Caco-2 (cell line): ENCODE results near the gene FAM114A1. TPM values are rescaled to one million over a fixed set of nuclear protein-coding genes. Genes with fewer than 3 reads are reported as not detected.

ENCODE experiments used
- BruUV-seq: library from RNA; stranded (reverse); fragments of 400-500 nt; replicated peaks from 2 replicates; lab custom pipeline; 2021; lab: Mats Ljungman, UMichigan
- CTCF ChIA-PET: fragments of 300-600 bp; sonication (Branson Sonifier 250); formaldehyde crosslinking; loops from one replicate; lab custom pipeline; 2022; ENCODE audit warnings: antibody characterized with exemption; lab: Charles Lee
- POLR2A ChIA-PET: fragments of 300-600 bp; sonication (Branson Sonifier 250); formaldehyde crosslinking; loops from one replicate; lab custom pipeline; 2022; ENCODE audit warnings: antibody characterized with exemption; lab: Charles Lee
- DNase-seq, 2 experiments: peaks; one replicate each; pipeline versions ENCODE4 v3.0.0 to v3.0.0-alpha.2; 2020 to 2022
- H3K27me3 ChIP-seq: replicated peaks from 2 replicates; pipeline ENCODE4 v1.6.0; 2011; ENCODE audit warnings: low read length; ENCODE audit not compliant: control insufficient read depth, insufficient read depth
- H3K36me3 ChIP-seq: 2 replicates; pipeline ENCODE4 v1.5.1; 2011; ENCODE audit warnings: low read length; ENCODE audit not compliant: control insufficient read depth, insufficient read depth
- H3K4me1 ChIP-seq: fragments of 250-450 bp; sonication (Bioruptor Pico); 2 replicates; pipeline ENCODE4 v1.5.1; 2020; ENCODE audit warnings: mild to moderate bottlenecking
- H3K4me3 ChIP-seq: 2 replicates; pipeline ENCODE4 v1.5.1; 2011; ENCODE audit warnings: low read depth, mild to moderate bottlenecking, control low read depth, low read length
- H3K9me3 ChIP-seq: fragments of 250-450 bp; sonication (Bioruptor Pico); 2 replicates; pipeline ENCODE4 v1.5.1; 2020; ENCODE audit warnings: mild to moderate bottlenecking, moderate library complexity
- H3K27ac Mint-ChIP-seq: one replicate; pipeline ENCODE4 v1.8.0; 2022; ENCODE audit warnings: mixed read lengths; ENCODE audit not compliant: unreplicated experiment
- H3K27me3 Mint-ChIP-seq: one replicate; pipeline ENCODE4 v1.8.0; 2022; ENCODE audit warnings: mixed read lengths; ENCODE audit not compliant: insufficient read depth, unreplicated experiment
- H3K36me3 Mint-ChIP-seq: one replicate; pipeline ENCODE4 v1.8.0; 2022; ENCODE audit warnings: mild to moderate bottlenecking, mixed read lengths; ENCODE audit not compliant: insufficient read depth, unreplicated experiment
- H3K4me1 Mint-ChIP-seq: one replicate; pipeline ENCODE4 v1.8.0; 2022; ENCODE audit warnings: low read depth, mixed read lengths; ENCODE audit not compliant: unreplicated experiment
- H3K4me3 Mint-ChIP-seq: one replicate; pipeline ENCODE4 v1.8.0; 2022; ENCODE audit warnings: mild to moderate bottlenecking, moderate library complexity, mixed read lengths; ENCODE audit not compliant: unreplicated experiment
- H3K9me3 Mint-ChIP-seq: one replicate; pipeline ENCODE4 v1.8.0; 2022; ENCODE audit warnings: mixed read lengths; ENCODE audit not compliant: unreplicated experiment
- intact Hi-C: fragments of 100-400 bp; cut with micrococcal nuclease; formaldehyde crosslinking; loops from one replicate; pipeline ENCODE4 v1.10.0; 2022; ENCODE audit not compliant: unreplicated experiment
- total RNA-seq: library from RNA; stranded (reverse); gene quantifications from 2 replicates; pipeline ENCODE4 v1.2.3, GENCODE V29; 2022
- TF ChIP-seq, protein P1 (sequence below), 2 experiments: fragments of 200-600 bp in 1 of 2; IDR thresholded peaks; 1 replicate in 1 of 2; 2 replicates in 1 of 2; pipeline versions ENCODE4 v1.5.1 to v1.8.0; 2011 to 2022; ENCODE audit warnings: antibody characterized with exemption in 1 of 2, control low read depth in 1 of 2, inconsistent platforms in 1 of 2, low read depth in 1 of 2, low read length in 1 of 2, mild to moderate bottlenecking in 1 of 2, moderate library complexity in 1 of 2; ENCODE audit not compliant: insufficient read depth in 1 of 2, severe bottlenecking in 1 of 2, unreplicated experiment in 1 of 2

FAM114A1 gene
- total RNA-seq, 1 experiment from 2014 or later, result 20.8 TPM

DNA sequence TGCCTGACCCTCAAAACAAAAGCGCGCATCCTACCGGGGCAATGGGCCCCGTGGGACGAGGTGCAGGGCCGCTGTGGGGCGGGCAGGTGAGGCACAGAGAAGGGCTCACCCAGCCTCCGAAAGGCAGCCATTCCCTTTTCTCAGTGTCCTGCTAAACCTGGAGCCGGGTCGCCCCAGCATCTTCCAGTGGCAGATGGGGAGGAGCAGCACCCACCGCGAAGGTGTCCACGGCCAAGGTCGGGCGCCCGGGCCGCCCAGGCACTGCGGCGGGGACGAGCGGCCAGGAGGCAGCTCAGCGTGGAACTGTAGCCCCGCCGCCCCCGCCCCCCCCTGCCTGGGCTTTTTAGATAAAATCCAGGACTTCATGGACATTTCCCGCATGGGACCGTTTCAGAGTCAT is 43.8 kb upstream of the FAM114A1 start:
- H3K4me3 Mint-ChIP-seq, result no peak overlapping the region
- no peak overlapping the region for H3K27ac Mint-ChIP-seq
- Histone ChIP-seq H3K4me1 (no peaks in the 10 kb centered on the region), H3K4me3 (no peak overlapping the region), H3K36me3 (no peaks in the 10 kb centered on the region), H3K9me3 (no peaks in the 10 kb centered on the region), H3K27me3 (no peaks in the 10 kb centered on the region)
- H3K4me1 Mint-ChIP-seq, result no peaks in the 10 kb centered on the region
- TF ChIP-seq, protein P1, sequence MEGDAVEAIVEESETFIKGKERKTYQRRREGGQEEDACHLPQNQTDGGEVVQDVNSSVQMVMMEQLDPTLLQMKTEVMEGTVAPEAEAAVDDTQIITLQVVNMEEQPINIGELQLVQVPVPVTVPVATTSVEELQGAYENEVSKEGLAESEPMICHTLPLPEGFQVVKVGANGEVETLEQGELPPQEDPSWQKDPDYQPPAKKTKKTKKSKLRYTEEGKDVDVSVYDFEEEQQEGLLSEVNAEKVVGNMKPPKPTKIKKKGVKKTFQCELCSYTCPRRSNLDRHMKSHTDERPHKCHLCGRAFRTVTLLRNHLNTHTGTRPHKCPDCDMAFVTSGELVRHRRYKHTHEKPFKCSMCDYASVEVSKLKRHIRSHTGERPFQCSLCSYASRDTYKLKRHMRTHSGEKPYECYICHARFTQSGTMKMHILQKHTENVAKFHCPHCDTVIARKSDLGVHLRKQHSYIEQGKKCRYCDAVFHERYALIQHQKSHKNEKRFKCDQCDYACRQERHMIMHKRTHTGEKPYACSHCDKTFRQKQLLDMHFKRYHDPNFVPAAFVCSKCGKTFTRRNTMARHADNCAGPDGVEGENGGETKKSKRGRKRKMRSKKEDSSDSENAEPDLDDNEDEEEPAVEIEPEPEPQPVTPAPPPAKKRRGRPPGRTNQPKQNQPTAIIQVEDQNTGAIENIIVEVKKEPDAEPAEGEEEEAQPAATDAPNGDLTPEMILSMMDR (IDR thresholded peaks at IDR 0.05; ENCODE audit: insufficient read depth in 1 of 2, low read depth in 1 of 2, low read length in 1 of 2, severe bottlenecking in 1 of 2, unreplicated experiment in 1 of 2), result no peak
- H3K9me3 Mint-ChIP-seq, result no peaks in the 10 kb centered on the region
- POLR2A ChIA-PET, result no interaction called here
- no peaks in the 10 kb centered on the region for H3K36me3 Mint-ChIP-seq
- CTCF ChIA-PET, result no interaction called here
- peaks cover 7% of the 10 kb centered on the region for H3K27me3 Mint-ChIP-seq
- no peak for DNase-seq
- no TSS peak for BruUV-seq
- intact Hi-C loops, result no loop called here

DNA sequence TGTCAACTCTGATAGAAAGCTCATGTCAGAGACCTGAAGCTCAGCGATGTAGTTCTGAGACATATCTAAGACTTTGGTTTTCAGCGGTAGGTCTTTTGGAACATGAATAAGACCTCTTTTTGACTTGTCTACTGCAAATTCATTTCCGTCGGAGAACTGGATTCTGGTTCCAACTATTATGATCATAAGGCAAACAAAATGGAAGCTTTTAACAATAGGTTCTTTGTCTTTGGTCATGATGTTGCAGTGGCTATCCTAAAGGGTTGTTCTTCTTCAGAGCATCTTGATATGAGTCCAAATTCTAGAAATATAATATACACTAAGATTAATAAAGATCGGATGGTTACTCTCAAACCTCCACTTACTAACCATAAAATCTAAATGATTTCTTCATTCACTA is 38.4 kb upstream of the FAM114A1 start:
- ChIA-PET POLR2A (no interaction called here), CTCF (no interaction called here)
- no peak overlapping the region for H3K4me3 Mint-ChIP-seq
- intact Hi-C loops, result no loop called here
- no peaks in the 10 kb centered on the region for H3K9me3 Mint-ChIP-seq
- H3K4me1 Mint-ChIP-seq, result no peaks in the 10 kb centered on the region
- Histone ChIP-seq H3K9me3 (no peaks in the 10 kb centered on the region), H3K27me3 (no peaks in the 10 kb centered on the region), H3K4me1 (no peaks in the 10 kb centered on the region), H3K4me3 (no peak overlapping the region), H3K36me3 (no peaks in the 10 kb centered on the region)
- H3K27me3 Mint-ChIP-seq, result peaks cover 6% of the 10 kb centered on the region
- no peak for DNase-seq
- H3K27ac Mint-ChIP-seq, result no peak overlapping the region
- BruUV-seq, result no TSS peak
- TF ChIP-seq, protein P1 (IDR thresholded peaks at IDR 0.05; ENCODE audit: insufficient read depth in 1 of 2, low read depth in 1 of 2, low read length in 1 of 2, severe bottlenecking in 1 of 2, unreplicated experiment in 1 of 2), result no peak
- H3K36me3 Mint-ChIP-seq, result no peaks in the 10 kb centered on the region

DNA sequence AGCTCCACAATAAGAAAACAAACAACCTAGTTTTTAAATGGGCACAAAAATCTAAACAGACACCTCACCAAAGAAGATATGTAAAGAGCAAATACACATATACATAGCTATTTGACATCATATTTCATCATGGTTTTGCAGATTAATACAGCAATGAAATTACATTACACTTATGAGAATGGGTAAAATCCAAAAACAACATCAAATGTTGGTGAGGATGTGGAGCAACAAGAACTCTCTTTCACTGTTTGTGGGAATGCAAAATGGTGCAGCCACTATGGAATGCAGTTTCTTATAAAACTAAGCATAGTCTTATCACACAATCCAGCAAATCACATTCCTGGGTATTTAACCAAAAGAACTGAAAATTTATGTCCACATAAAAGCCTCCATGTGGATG is 36.0 kb upstream of the FAM114A1 start:
- H3K27ac Mint-ChIP-seq, result no peak overlapping the region
- Histone ChIP-seq H3K36me3 (no peaks in the 10 kb centered on the region), H3K4me1 (no peaks in the 10 kb centered on the region), H3K4me3 (no peak overlapping the region), H3K9me3 (no peaks in the 10 kb centered on the region), H3K27me3 (no peaks in the 10 kb centered on the region)
- H3K27me3 Mint-ChIP-seq, result peaks cover 2% of the 10 kb centered on the region
- no peak overlapping the region for H3K4me3 Mint-ChIP-seq
- DNase-seq, result no peak
- TF ChIP-seq, protein P1 (IDR thresholded peaks at IDR 0.05; ENCODE audit: insufficient read depth in 1 of 2, low read depth in 1 of 2, low read length in 1 of 2, severe bottlenecking in 1 of 2, unreplicated experiment in 1 of 2), result no peak
- peaks cover 10% of the 10 kb centered on the region for H3K9me3 Mint-ChIP-seq
- CTCF ChIA-PET, result interaction anchor here (1.4 kb wide), 1 partner anchor 25 kb away, joined by 3 read pairs; the partner anchor contains the start of gene TLR6
- POLR2A ChIA-PET, result no interaction called here
- intact Hi-C loops, result no loop called here
- no peaks in the 10 kb centered on the region for H3K4me1 Mint-ChIP-seq
- no peaks in the 10 kb centered on the region for H3K36me3 Mint-ChIP-seq
- no TSS peak for BruUV-seq
